SJSA1 (cell line): Measurements from ENCODE around the gene CDKL1. TPM values are rescaled to one million over a fixed set of nuclear protein-coding genes. Genes with fewer than 3 reads are reported as not detected.
A peak's percentile ranks its signal among the peaks of the same experiment; 100 is the strongest.
"Not testable (repeated sequence)": the region's sequence is repeated elsewhere in the genome, so short reads cannot be mapped to it uniquely, and the experiment has no call there.

Experiments used
- DNase-seq, 2 experiments: peaks; one replicate each; pipeline ENCODE4 v3.0.0-alpha.2; 2015 to 2020; ENCODE audit warnings: low spot score in 2 of 2, low read depth in 1 of 2
- H3K27ac ChIP-seq: fragments of 250-450 bp; sonication (Bioruptor Pico); 2 replicates; pipeline ENCODE4 v1.5.1; 2020; ENCODE audit warnings: mild to moderate bottlenecking, moderate library complexity
- H3K27me3 ChIP-seq: fragments of 250-450 bp; sonication (Bioruptor Pico); replicated peaks from 2 replicates; pipeline ENCODE4 v1.5.1; 2020; ENCODE audit warnings: mild to moderate bottlenecking, moderate library complexity
- H3K36me3 ChIP-seq: fragments of 250-450 bp; sonication (Bioruptor Pico); 2 replicates; pipeline ENCODE4 v1.5.1; 2020; ENCODE audit warnings: mild to moderate bottlenecking
- H3K4me1 ChIP-seq: fragments of 250-450 bp; sonication (Bioruptor Pico); replicated peaks from 2 replicates; pipeline ENCODE4 v1.6.1; 2021; ENCODE audit warnings: mild to moderate bottlenecking
- H3K4me3 ChIP-seq: fragments of 250-450 bp; sonication (Bioruptor Pico); 2 replicates; pipeline ENCODE4 v1.5.1; 2020; ENCODE audit warnings: mild to moderate bottlenecking
- H3K9me3 ChIP-seq: fragments of 250-450 bp; sonication (Bioruptor Pico); replicated peaks from 2 replicates; pipeline ENCODE4 v1.5.1; 2020; ENCODE audit warnings: mild to moderate bottlenecking
- total RNA-seq: library from RNA; depleted of rRNA; stranded (reverse); fragments of >200 nt; shearing (Covaris generic); gene quantifications from 2 replicates; pipeline ENCODE4 v1.2.3, GENCODE V29; 2014

CDKL1 gene
- total RNA-seq, 1 experiment from 2014 or later = 107 TPM

DNA sequence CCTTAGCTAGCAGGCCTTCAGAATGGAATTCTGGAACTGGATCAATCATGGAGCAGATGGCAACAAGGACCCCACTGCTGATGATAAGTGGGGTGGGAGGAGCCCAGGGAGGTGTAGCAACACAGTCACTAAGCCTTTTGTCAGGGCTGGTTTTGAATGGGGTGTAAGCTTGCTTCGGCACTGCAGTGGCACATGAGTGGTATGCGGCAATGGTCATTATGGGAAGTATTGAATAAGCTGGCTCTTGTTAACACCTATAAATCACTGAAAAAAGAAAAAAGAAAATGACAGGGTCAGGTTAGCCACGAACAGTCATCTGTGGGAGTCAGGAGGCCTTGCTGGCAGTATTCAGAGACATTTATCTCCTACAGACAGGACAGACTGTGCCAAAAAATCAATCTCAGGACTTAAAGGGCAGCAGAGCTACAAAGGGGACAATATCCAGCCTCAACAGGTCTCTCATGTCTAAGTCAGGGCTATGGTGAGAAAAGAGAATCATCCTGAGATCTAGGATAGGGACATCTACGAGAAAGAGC is 19.1 kb downstream of the CDKL1 start:
- no peak for DNase-seq
- Histone ChIP-seq H3K27me3 (no peaks in the 10 kb centered on the region), H3K4me3 (no peak overlapping the region)

GRCh38 chr14:50375760-50376159 is 20.9 kb downstream of the CDKL1 start:
- H3K27me3 ChIP-seq = no peaks in the 10 kb centered on the region
- DNase-seq = no peak
- no peak overlapping the region for H3K4me3 ChIP-seq
- no peaks in the 10 kb centered on the region for H3K9me3 ChIP-seq
- H3K27ac ChIP-seq = no peak overlapping the region
- no peaks in the 10 kb centered on the region for H3K36me3 ChIP-seq
- H3K4me1 ChIP-seq = no peaks in the 10 kb centered on the region

More for the DNA sequence above, 19.1 kb downstream of the CDKL1 start:
- no peaks in the 10 kb centered on the region for H3K4me1 ChIP-seq
- no peaks in the 10 kb centered on the region for H3K36me3 ChIP-seq
- H3K9me3 ChIP-seq = no peaks in the 10 kb centered on the region
- no peak overlapping the region for H3K27ac ChIP-seq

GRCh38 chr14:50373959-50374358 is 22.7 kb downstream of the CDKL1 start:
- no peak overlapping the region for H3K4me3 ChIP-seq
- H3K4me1 ChIP-seq = no peaks in the 10 kb centered on the region
- no peaks in the 10 kb centered on the region for H3K27me3 ChIP-seq
- no peaks in the 10 kb centered on the region for H3K36me3 ChIP-seq
- H3K27ac ChIP-seq = no peak overlapping the region
- no peaks in the 10 kb centered on the region for H3K9me3 ChIP-seq
- DNase-seq = no peak

- no peak for DNase-seq
- Histone ChIP-seq H3K4me3 (no peak overlapping the region), H3K9me3 (no peaks in the 10 kb centered on the region), H3K4me1 (no peaks in the 10 kb centered on the region), H3K27me3 (no peaks in the 10 kb centered on the region), H3K27ac (no peak overlapping the region), H3K36me3 (no peaks in the 10 kb centered on the region)
Measured at GRCh38 chr14:50371546-50371945, 25.1 kb downstream of the CDKL1 start.

- Histone ChIP-seq H3K27me3 (no peaks in the 10 kb centered on the region), H3K27ac (no peak overlapping the region)
Measured at GRCh38 chr14:50366589-50366988, 30.1 kb downstream of the CDKL1 start.

GRCh38 chr14:50366115-50366514 is 30.6 kb downstream of the CDKL1 start:
- Histone ChIP-seq H3K9me3 (no peaks in the 10 kb centered on the region), H3K4me1 (peaks cover 11% of the 10 kb centered on the region), H3K27ac (no peak overlapping the region), H3K27me3 (no peaks in the 10 kb centered on the region), H3K36me3 (no peaks in the 10 kb centered on the region), H3K4me3 (no peak overlapping the region)
- no peak for DNase-seq

More at GRCh38 chr14:50366589-50366988, 30.1 kb downstream of the CDKL1 start:
- Histone ChIP-seq H3K36me3 (no peaks in the 10 kb centered on the region), H3K4me3 (no peak overlapping the region), H3K9me3 (no peaks in the 10 kb centered on the region), H3K4me1 (peaks cover 11% of the 10 kb centered on the region)
- no peak for DNase-seq

- H3K27me3 ChIP-seq, H3K27ac ChIP-seq, H3K9me3 ChIP-seq, H3K36me3 ChIP-seq, DNase-seq, H3K4me3 ChIP-seq: not testable (repeated sequence)
- H3K4me1 ChIP-seq = peaks cover 11% of the 10 kb centered on the region
Measured at GRCh38 chr14:50365572-50365971, 31.1 kb downstream of the CDKL1 start.

- no peak overlapping the region for H3K27ac ChIP-seq
- no peaks in the 10 kb centered on the region for H3K9me3 ChIP-seq
- no peak for DNase-seq
- H3K36me3 ChIP-seq = no peaks in the 10 kb centered on the region
- H3K27me3 ChIP-seq = no peaks in the 10 kb centered on the region
- peaks cover 11% of the 10 kb centered on the region for H3K4me1 ChIP-seq
- no peak overlapping the region for H3K4me3 ChIP-seq
Measured at GRCh38 chr14:50364792-50365191, 31.9 kb downstream of the CDKL1 start.

- Histone ChIP-seq H3K4me3 (no peak overlapping the region), H3K9me3 (no peaks in the 10 kb centered on the region), H3K27ac (no peak overlapping the region), H3K4me1 (peaks cover 11% of the 10 kb centered on the region), H3K36me3 (no peaks in the 10 kb centered on the region), H3K27me3 (no peaks in the 10 kb centered on the region)
- DNase-seq = no peak
Measured at GRCh38 chr14:50363714-50364111, 33.0 kb downstream of the CDKL1 start.

- Histone ChIP-seq H3K27ac (no peak overlapping the region), H3K9me3 (no peaks in the 10 kb centered on the region), H3K4me1 (peaks cover 11% of the 10 kb centered on the region), H3K4me3 (no peak overlapping the region), H3K27me3 (no peaks in the 10 kb centered on the region), H3K36me3 (no peaks in the 10 kb centered on the region)
- peak in 1 of 2 experiments; percentile 9 for DNase-seq
Measured at GRCh38 chr14:50362764-50363713, 33.6 kb downstream of the CDKL1 start.

- H3K27me3 ChIP-seq, H3K9me3 ChIP-seq, H3K27ac ChIP-seq, DNase-seq, H3K4me3 ChIP-seq, H3K36me3 ChIP-seq: not testable (repeated sequence)
- peaks cover 11% of the 10 kb centered on the region for H3K4me1 ChIP-seq
Measured at GRCh38 chr14:50361473-50362403, 34.9 kb downstream of the CDKL1 start.

- Histone ChIP-seq H3K27ac (no peak overlapping the region), H3K4me3 (no peak overlapping the region), H3K4me1 (peaks cover 11% of the 10 kb centered on the region), H3K36me3 (no peaks in the 10 kb centered on the region), H3K9me3 (no peaks in the 10 kb centered on the region), H3K27me3 (no peaks in the 10 kb centered on the region)
- DNase-seq = no peak
Measured at GRCh38 chr14:50360851-50361250, 35.8 kb downstream of the CDKL1 start.

DNA sequence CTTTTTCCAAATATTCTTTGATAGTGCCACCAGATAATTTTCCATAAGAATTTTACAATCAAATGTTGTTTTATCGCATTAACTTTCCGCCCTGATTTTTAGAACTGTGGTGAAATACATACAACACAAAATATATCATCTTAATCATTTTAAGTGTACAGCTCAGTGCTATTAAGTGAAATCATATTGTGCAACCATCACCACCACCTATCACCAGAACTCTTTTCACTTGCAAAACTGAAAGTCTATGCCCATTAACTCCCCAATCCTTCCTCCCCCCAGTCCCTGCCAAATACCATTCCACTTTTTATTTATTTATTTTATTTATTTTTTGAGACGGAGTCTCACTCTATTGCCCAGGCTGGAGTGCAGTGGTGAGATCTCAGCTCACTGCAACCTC is 36.6 kb downstream of the CDKL1 start:
- H3K9me3 ChIP-seq = no peaks in the 10 kb centered on the region
- DNase-seq = no peak
- no peak overlapping the region for H3K27ac ChIP-seq
- H3K4me1 ChIP-seq = peaks cover 11% of the 10 kb centered on the region
- H3K27me3 ChIP-seq = no peaks in the 10 kb centered on the region
- no peak overlapping the region for H3K4me3 ChIP-seq
- no peaks in the 10 kb centered on the region for H3K36me3 ChIP-seq
